ENCODE data around the gene ACP5. TPM values are rescaled to one million over a fixed set of nuclear protein-coding genes. Genes with fewer than 3 reads are reported as not detected.
"Not testable (repeated sequence)": the region's sequence is repeated elsewhere in the genome, so short reads cannot be mapped to it uniquely, and the experiment has no call there.

Gene ACP5
- total RNA-seq, 1 donor = 2.5 TPM

- Histone ChIP-seq H3K4me3 (ENCODE audit: insufficient read depth, low read length) (no peak overlapping the region), H3K79me2 (ENCODE audit: insufficient read depth, low read length) (no peaks in the 10 kb centered on the region)
- no peak for TF ChIP-seq CTCF (IDR thresholded peaks at IDR 0.05; ENCODE audit: extremely low read depth, low read depth, low read length)
These were observed 7.4 kb downstream of the ACP5 start for GRCh38 chr19:11570039-11570462.

GRCh38 chr19:11566164-11566563, 11.3 kb downstream of the ACP5 start:
- H3K4me2 ChIP-seq (ENCODE audit: insufficient read depth, low read length) = no peak overlapping the region
- no peak overlapping the region for H2AFZ ChIP-seq (ENCODE audit: low read length)
- no peaks in the 10 kb centered on the region for H4K20me1 ChIP-seq (ENCODE audit: insufficient read depth, low read length)
- H3K27ac ChIP-seq (ENCODE audit: low read depth, low read length) = no peak overlapping the region
- no peaks in the 10 kb centered on the region for H3K9me3 ChIP-seq (ENCODE audit: low read depth, low read length)
- H3K36me3 ChIP-seq (ENCODE audit: insufficient read depth, low read length) = no peaks in the 10 kb centered on the region
- no peaks in the 10 kb centered on the region for H3K79me2 ChIP-seq (ENCODE audit: insufficient read depth, low read length)
- no peak overlapping the region for H3K4me3 ChIP-seq (ENCODE audit: insufficient read depth, low read length)
- H3K4me1 ChIP-seq (ENCODE audit: insufficient read depth, low read length) = no peaks in the 10 kb centered on the region
- TF ChIP-seq CTCF (IDR thresholded peaks at IDR 0.05; ENCODE audit: extremely low read depth, low read depth, low read length) = no peak
- peak; percentile 14 for DNase-seq (ENCODE audit: insufficient read length, low spot score, missing footprints)
- H3K27me3 ChIP-seq (ENCODE audit: insufficient read depth, low read length) = no peaks in the 10 kb centered on the region

More at GRCh38 chr19:11570039-11570462, 7.4 kb downstream of the ACP5 start:
- Histone ChIP-seq H3K36me3 (ENCODE audit: insufficient read depth, low read length) (no peaks in the 10 kb centered on the region), H3K4me2 (ENCODE audit: insufficient read depth, low read length) (no peak overlapping the region), H3K27ac (ENCODE audit: low read depth, low read length) (no peak overlapping the region), H3K9me3 (ENCODE audit: low read depth, low read length) (no peaks in the 10 kb centered on the region), H2AFZ (ENCODE audit: low read length) (no peak overlapping the region), H3K27me3 (ENCODE audit: insufficient read depth, low read length) (no peaks in the 10 kb centered on the region), H4K20me1 (ENCODE audit: insufficient read depth, low read length) (no peaks in the 10 kb centered on the region), H3K4me1 (ENCODE audit: insufficient read depth, low read length) (no peaks in the 10 kb centered on the region)
- DNase-seq (ENCODE audit: insufficient read length, low spot score, missing footprints) = peak; percentile 13

GRCh38 chr19:11565649-11565980, 11.8 kb downstream of the ACP5 start:
- H4K20me1 ChIP-seq (ENCODE audit: insufficient read depth, low read length); H3K79me2 ChIP-seq (ENCODE audit: insufficient read depth, low read length); H3K27ac ChIP-seq (ENCODE audit: low read depth, low read length); H3K4me1 ChIP-seq (ENCODE audit: insufficient read depth, low read length); H3K4me2 ChIP-seq (ENCODE audit: insufficient read depth, low read length); H2AFZ ChIP-seq (ENCODE audit: low read length); H3K27me3 ChIP-seq (ENCODE audit: insufficient read depth, low read length); H3K36me3 ChIP-seq (ENCODE audit: insufficient read depth, low read length); H3K4me3 ChIP-seq (ENCODE audit: insufficient read depth, low read length); H3K9me3 ChIP-seq (ENCODE audit: low read depth, low read length); DNase-seq (ENCODE audit: insufficient read length, low spot score, missing footprints): not testable (repeated sequence)

- not testable (repeated sequence) for H3K36me3 ChIP-seq (ENCODE audit: insufficient read depth, low read length); H4K20me1 ChIP-seq (ENCODE audit: insufficient read depth, low read length); H2AFZ ChIP-seq (ENCODE audit: low read length); H3K79me2 ChIP-seq (ENCODE audit: insufficient read depth, low read length); H3K4me3 ChIP-seq (ENCODE audit: insufficient read depth, low read length); H3K9me3 ChIP-seq (ENCODE audit: low read depth, low read length); H3K4me2 ChIP-seq (ENCODE audit: insufficient read depth, low read length); H3K27me3 ChIP-seq (ENCODE audit: insufficient read depth, low read length); H3K27ac ChIP-seq (ENCODE audit: low read depth, low read length); DNase-seq (ENCODE audit: insufficient read length, low spot score, missing footprints)
- H3K4me1 ChIP-seq (ENCODE audit: insufficient read depth, low read length) = peaks cover 11% of the 10 kb centered on the region
These were observed 13.2 kb downstream of the ACP5 start for GRCh38 chr19:11564082-11564807.

- Histone ChIP-seq H2AFZ (ENCODE audit: low read length) (no peak overlapping the region), H3K36me3 (ENCODE audit: insufficient read depth, low read length) (no peaks in the 10 kb centered on the region), H3K4me2 (ENCODE audit: insufficient read depth, low read length) (no peak overlapping the region), H3K79me2 (ENCODE audit: insufficient read depth, low read length) (peaks cover 6% of the 10 kb centered on the region), H3K9me3 (ENCODE audit: low read depth, low read length) (no peaks in the 10 kb centered on the region), H3K27ac (ENCODE audit: low read depth, low read length) (no peak overlapping the region), H4K20me1 (ENCODE audit: insufficient read depth, low read length) (peaks cover 5% of the 10 kb centered on the region), H3K27me3 (ENCODE audit: insufficient read depth, low read length) (no peaks in the 10 kb centered on the region), H3K4me1 (ENCODE audit: insufficient read depth, low read length) (peaks cover 12% of the 10 kb centered on the region), H3K4me3 (ENCODE audit: insufficient read depth, low read length) (no peak overlapping the region)
- TF ChIP-seq CTCF (IDR thresholded peaks at IDR 0.05; ENCODE audit: extremely low read depth, low read depth, low read length) = no peak
- no peak for DNase-seq (ENCODE audit: insufficient read length, low spot score, missing footprints)
These were observed 13.9 kb downstream of the ACP5 start for GRCh38 chr19:11563532-11563931.

Data from osteoblast (primary cell).